HEK293T (cell line): ENCODE measurements around the gene NLRX1.

Experiments
- CTCF ChIA-PET: fragments of 350-600 bp; formaldehyde crosslinking; extraction: SDS; loops from one replicate; lab custom pipeline; 2021; ENCODE audit warnings: antibody characterized with exemption, inconsistent platforms; lab: Yijun Ruan, JAX
- POLR2A ChIA-PET: fragments of 350-600 bp; formaldehyde crosslinking; extraction: SDS; loops from one replicate; lab custom pipeline; 2020; ENCODE audit warnings: antibody characterized with exemption, inconsistent platforms; lab: Yijun Ruan, JAX
- DNase-seq: peaks from one replicate; pipeline ENCODE4 v3.0.0; 2012; ENCODE audit warnings: mixed read lengths; ENCODE audit errors: extremely low spot score
- ARNT ChIP-seq: fragments of 450-650 bp; IDR thresholded peaks from 2 replicates; pipeline ENCODE4 v1.6.1; 2017; ENCODE audit warnings: mild to moderate bottlenecking
- BHLHE40 ChIP-seq: fragments of 450-650 bp; IDR thresholded peaks from 2 replicates; pipeline ENCODE4 v1.6.1; 2016; ENCODE audit warnings: mild to moderate bottlenecking, moderate library complexity, borderline replicate concordance
- CTBP1 ChIP-seq: fragments of 450-650 bp; IDR thresholded peaks from 2 replicates; pipeline ENCODE4 v1.6.1; 2016; ENCODE audit warnings: borderline replicate concordance
- ELF4 ChIP-seq: fragments of 450-650 bp; IDR thresholded peaks from 2 replicates; pipeline ENCODE4 v1.6.1; 2017; ENCODE audit warnings: antibody characterized with exemption
- FOXA1 ChIP-seq: fragments of 450-650 bp; IDR thresholded peaks from 2 replicates; pipeline ENCODE4 v1.6.1; 2016; ENCODE audit warnings: mild to moderate bottlenecking
- FOXK2 ChIP-seq: fragments of 450-650 bp; IDR thresholded peaks from 2 replicates; pipeline ENCODE4 v1.6.1; 2016; ENCODE audit warnings: mild to moderate bottlenecking
- FOXM1 ChIP-seq: fragments of 450-650 bp; IDR thresholded peaks from 2 replicates; pipeline ENCODE4 v1.6.1; 2017; ENCODE audit warnings: mild to moderate bottlenecking, borderline replicate concordance
- HDGF ChIP-seq: fragments of 450-650 bp; IDR thresholded peaks from 2 replicates; pipeline ENCODE4 v1.6.1; 2017; ENCODE audit warnings: antibody characterized with exemption, borderline replicate concordance
- L3MBTL2 ChIP-seq: fragments of 450-650 bp; conservative IDR thresholded peaks from 2 replicates; pipeline ENCODE4 v1.6.1; 2016; ENCODE audit warnings: mild to moderate bottlenecking
- LEF1 ChIP-seq: fragments of 450-650 bp; IDR thresholded peaks from 2 replicates; pipeline ENCODE4 v1.6.1; 2017; ENCODE audit warnings: mild to moderate bottlenecking, borderline replicate concordance
- NFRKB ChIP-seq: fragments of 450-650 bp; IDR thresholded peaks from 2 replicates; pipeline ENCODE4 v1.6.1; 2016; ENCODE audit warnings: mild to moderate bottlenecking, moderate library complexity
- SP1 ChIP-seq: fragments of 450-650 bp; IDR thresholded peaks from 2 replicates; pipeline ENCODE4 v1.6.1; 2017
- SUZ12 ChIP-seq: fragments of 450-650 bp; IDR thresholded peaks from 2 replicates; pipeline ENCODE4 v1.6.1; 2016; ENCODE audit warnings: mild to moderate bottlenecking
- TARDBP ChIP-seq: fragments of 450-650 bp; IDR thresholded peaks from 2 replicates; pipeline ENCODE4 v1.6.1; 2016
- ZNF384 ChIP-seq: fragments of 450-650 bp; IDR thresholded peaks from 2 replicates; pipeline ENCODE4 v1.6.1; 2016
- TF ChIP-seq, protein P1 (sequence below): fragments of 450-650 bp; IDR thresholded peaks from 2 replicates; pipeline ENCODE4 v1.6.1; 2016

Gene NLRX1

DNA sequence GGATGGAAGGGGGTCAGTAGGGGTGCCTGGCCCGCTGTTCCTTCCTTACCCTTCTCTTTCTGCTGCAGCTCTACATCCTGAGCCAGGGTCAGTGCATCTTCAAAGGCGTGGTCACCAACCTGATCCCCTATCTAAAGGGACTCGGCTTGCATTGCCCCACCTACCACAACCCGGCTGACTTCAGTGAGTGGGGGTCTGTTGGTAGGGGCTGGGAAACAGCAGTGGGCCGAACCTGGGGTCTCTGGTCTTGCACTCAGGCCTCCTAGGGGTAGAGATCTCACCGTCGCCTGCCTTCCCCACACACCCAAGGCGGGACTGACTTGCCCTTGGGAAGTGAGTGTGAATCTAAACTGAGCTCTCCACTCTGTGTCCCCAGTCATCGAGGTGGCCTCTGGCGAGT is 12.0 kb upstream of the NLRX1 start:
- POLR2A ChIA-PET = no interaction called here

DNA sequence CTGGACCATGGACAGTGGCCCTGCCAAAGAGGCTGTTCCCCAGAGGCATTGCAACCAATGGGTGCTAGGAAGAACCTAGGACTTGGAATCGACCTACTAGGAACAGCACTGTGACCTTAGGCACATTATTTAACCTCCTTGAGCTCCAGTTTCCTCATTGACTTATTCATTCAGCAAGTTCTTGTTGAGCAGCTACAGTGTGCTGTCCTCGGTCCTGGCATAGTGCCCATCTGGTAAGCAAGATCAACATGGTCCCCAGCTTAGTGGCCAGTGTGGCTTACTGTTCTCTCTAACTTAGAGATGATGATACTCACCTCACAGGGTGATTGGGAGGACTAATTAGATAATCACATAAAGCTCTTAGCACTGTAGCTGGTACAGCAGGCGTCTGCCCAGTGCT is 11.5 kb upstream of the NLRX1 start:
- no peak for DNase-seq
- ChIA-PET CTCF (interaction anchor here (1.4 to 3.7 kb wide), 3 partner anchors 9 to 12 kb away, joined by 4 to 14 read pairs (median 6); partner anchors contain the start of gene ABCG4), POLR2A (no interaction called here)
- TF ChIP-seq, protein P1, sequence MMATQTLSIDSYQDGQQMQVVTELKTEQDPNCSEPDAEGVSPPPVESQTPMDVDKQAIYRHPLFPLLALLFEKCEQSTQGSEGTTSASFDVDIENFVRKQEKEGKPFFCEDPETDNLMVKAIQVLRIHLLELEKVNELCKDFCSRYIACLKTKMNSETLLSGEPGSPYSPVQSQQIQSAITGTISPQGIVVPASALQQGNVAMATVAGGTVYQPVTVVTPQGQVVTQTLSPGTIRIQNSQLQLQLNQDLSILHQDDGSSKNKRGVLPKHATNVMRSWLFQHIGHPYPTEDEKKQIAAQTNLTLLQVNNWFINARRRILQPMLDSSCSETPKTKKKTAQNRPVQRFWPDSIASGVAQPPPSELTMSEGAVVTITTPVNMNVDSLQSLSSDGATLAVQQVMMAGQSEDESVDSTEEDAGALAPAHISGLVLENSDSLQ = no peak
- no peak for TF ChIP-seq ARNT
- no peak for TF ChIP-seq FOXK2
- TF ChIP-seq TARDBP = no peak
- no peak for TF ChIP-seq L3MBTL2
- TF ChIP-seq FOXA1 = no peak

More for the DNA sequence above, 12.0 kb upstream of the NLRX1 start:
- CTCF ChIA-PET = interaction anchor here (1.4 to 3.7 kb wide), 3 partner anchors 8 to 13 kb away, joined by 4 to 14 read pairs (median 6); partner anchors contain the start of gene ABCG4
- no peak for DNase-seq
- TF ChIP-seq HDGF (no peak), L3MBTL2 (no peak), BHLHE40 (no peak), FOXA1 (no peak), FOXM1 (no peak), ARNT (no peak), CTBP1 (no peak), NFRKB (no peak), SUZ12 (no peak), FOXK2 (no peak), ELF4 (no peak), TARDBP (no peak), SP1 (no peak)
- TF ChIP-seq, protein P1 = no peak

DNA sequence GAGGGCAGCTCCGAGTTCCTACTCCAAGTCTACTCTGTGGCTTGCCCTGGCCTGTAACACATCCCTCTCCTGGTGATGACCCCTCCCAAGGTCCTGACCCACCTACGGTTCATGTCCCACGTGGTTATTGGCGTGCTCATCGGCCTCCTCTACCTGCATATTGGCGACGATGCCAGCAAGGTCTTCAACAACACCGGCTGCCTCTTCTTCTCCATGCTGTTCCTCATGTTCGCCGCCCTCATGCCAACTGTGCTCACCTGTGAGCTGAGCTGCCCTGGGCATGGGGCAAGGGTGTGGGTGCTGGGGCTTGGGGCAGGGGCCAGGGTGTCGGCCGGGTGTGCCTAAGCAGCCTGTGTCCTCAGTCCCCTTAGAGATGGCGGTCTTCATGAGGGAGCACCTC is 10.1 kb upstream of the NLRX1 start:
- ChIA-PET CTCF (interaction anchor here (3.7 kb wide), 1 partner anchor 11 kb away, joined by 14 read pairs; no protein-coding TSS in a partner anchor), POLR2A (no interaction called here)
- DNase-seq = no peak
- TF ChIP-seq ELF4 = no peak
- no peak for TF ChIP-seq L3MBTL2
- no peak for TF ChIP-seq FOXK2
- TF ChIP-seq SP1 = no peak
- TF ChIP-seq LEF1 = no peak
- no peak for TF ChIP-seq ARNT
- TF ChIP-seq, protein P1 = no peak
- no peak for TF ChIP-seq TARDBP
- TF ChIP-seq NFRKB = no peak
- no peak for TF ChIP-seq BHLHE40

DNA sequence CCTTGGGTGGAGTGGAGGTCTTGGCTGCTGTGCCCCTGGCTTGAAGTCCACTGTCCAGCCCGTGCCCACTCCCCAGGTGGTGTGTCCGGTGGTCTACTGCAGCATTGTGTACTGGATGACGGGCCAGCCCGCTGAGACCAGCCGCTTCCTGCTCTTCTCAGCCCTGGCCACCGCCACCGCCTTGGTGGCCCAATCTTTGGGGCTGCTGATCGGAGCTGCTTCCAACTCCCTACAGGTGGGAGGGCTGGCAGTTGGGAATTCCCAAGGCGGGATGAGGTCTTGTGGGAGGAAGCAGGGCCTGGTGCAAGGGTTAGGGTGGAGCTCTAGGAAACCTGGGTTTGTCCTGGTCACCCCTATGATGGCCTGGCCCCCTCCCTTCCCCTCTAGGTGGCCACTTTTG is 8.4 kb upstream of the NLRX1 start:
- CTCF ChIA-PET = no interaction called here
- TF ChIP-seq, protein P1 = no peak
- TF ChIP-seq SUZ12 (no peak), FOXA1 (no peak), BHLHE40 (no peak), L3MBTL2 (no peak), NFRKB (no peak), FOXK2 (no peak), CTBP1 (no peak), SP1 (no peak), TARDBP (no peak), HDGF (no peak), LEF1 (no peak), FOXM1 (no peak), ELF4 (no peak), ARNT (no peak), ZNF384 (no peak)
- DNase-seq = no peak
- POLR2A ChIA-PET = interaction anchor here (1.0 to 1.1 kb wide), 2 partner anchors 9 to 10 kb away, joined by 3 to 5 read pairs; partner anchors contain the start of gene NLRX1

DNA sequence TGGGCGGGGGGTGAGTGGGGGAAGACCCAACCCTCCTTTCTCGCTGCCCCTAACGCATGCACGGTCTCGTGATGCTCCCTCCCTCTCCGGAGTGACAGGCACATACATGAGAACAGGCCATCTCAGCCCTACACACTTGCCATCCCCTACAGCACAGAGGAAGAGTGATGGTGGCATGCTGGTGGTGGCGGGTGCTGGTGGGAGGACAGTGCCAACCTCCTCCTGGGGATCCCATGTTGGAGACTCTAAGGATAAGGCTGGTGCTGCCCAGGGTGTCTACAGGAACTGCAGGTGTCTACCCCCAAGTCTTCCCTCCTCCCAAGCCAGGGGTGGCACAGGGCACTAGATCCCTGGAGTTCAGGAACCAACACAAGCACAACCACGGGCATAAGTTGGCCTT is 6.7 kb upstream of the NLRX1 start:
- ChIA-PET CTCF (no interaction called here), POLR2A (no interaction called here)
- TF ChIP-seq ARNT = no peak
- no peak for TF ChIP-seq HDGF
- TF ChIP-seq LEF1 = no peak
- no peak for TF ChIP-seq FOXK2
- TF ChIP-seq BHLHE40 = no peak
- TF ChIP-seq, protein P1 = no peak
- DNase-seq = no peak
